ENCODE data around the gene KSR1.

Gene KSR1

GRCh38 chr17:27514595-27515413, 58.6 kb downstream of the KSR1 start:
- DNase-seq (ENCODE audit: low spot score): no peak

GRCh38 chr17:27518048-27518447, 61.8 kb downstream of the KSR1 start:
- no peak for DNase-seq (ENCODE audit: low spot score)

GRCh38 chr17:27518545-27519521, 62.6 kb downstream of the KSR1 start:
- DNase-seq (ENCODE audit: low spot score): no peak

GRCh38 chr17:27519550-27519949, 63.3 kb downstream of the KSR1 start:
- DNase-seq (ENCODE audit: low spot score): no peak

- no peak for DNase-seq (ENCODE audit: low spot score)
These were observed 64.4 kb downstream of the KSR1 start for GRCh38 chr17:27520491-27521185.

- DNase-seq (ENCODE audit: low spot score): no peak
These were observed 65.2 kb downstream of the KSR1 start for GRCh38 chr17:27521281-27522027.

GRCh38 chr17:27522028-27522635, 65.9 kb downstream of the KSR1 start:
- no peak for DNase-seq (ENCODE audit: low spot score)

- DNase-seq (ENCODE audit: low spot score): no peak
These were observed 67.5 kb downstream of the KSR1 start for GRCh38 chr17:27523712-27524111.

GRCh38 chr17:27524594-27524993, 68.3 kb downstream of the KSR1 start:
- no peak for DNase-seq (ENCODE audit: low spot score)

- no peak for DNase-seq (ENCODE audit: low spot score)
These were observed 69.1 kb downstream of the KSR1 start for GRCh38 chr17:27525316-27525715.

- DNase-seq (ENCODE audit: low spot score): no peak
These were observed 69.8 kb downstream of the KSR1 start for GRCh38 chr17:27525836-27526603.

- no peak for DNase-seq (ENCODE audit: low spot score)
These were observed 70.4 kb downstream of the KSR1 start for GRCh38 chr17:27526604-27527002.

- no peak for DNase-seq (ENCODE audit: low spot score)
These were observed 73.1 kb downstream of the KSR1 start for GRCh38 chr17:27529230-27529796.

GRCh38 chr17:27530764-27531391, 74.6 kb downstream of the KSR1 start:
- no peak for DNase-seq (ENCODE audit: low spot score)

- DNase-seq (ENCODE audit: low spot score): no peak
These were observed 75.3 kb downstream of the KSR1 start for GRCh38 chr17:27531469-27531961.

- no peak for DNase-seq (ENCODE audit: low spot score)
These were observed 76.3 kb downstream of the KSR1 start for GRCh38 chr17:27532269-27533263.

- no peak for DNase-seq (ENCODE audit: low spot score)
These were observed 77.9 kb downstream of the KSR1 start for GRCh38 chr17:27533874-27534815.
